Sigmoid colon (tissue), 3 donors: ENCODE results near the gene CELSR2.
A peak's percentile ranks its signal among the peaks of the same experiment; 100 is the strongest.

ENCODE experiments used
- CTCF ChIP-seq, 4 experiments: fragments of 450-650 bp in 3 of 4; fragments of 200-600 bp in 1 of 4; IDR thresholded peaks; one replicate each; pipeline ENCODE4 v1.5.1; 2016 to 2019; ENCODE audit warnings: antibody characterized with exemption in 4 of 4, mild to moderate bottlenecking in 3 of 4, moderate library complexity in 2 of 4
- POLR2A ChIP-seq, 2 donors: fragments of 450-650 bp; IDR thresholded peaks; one replicate each; pipeline ENCODE4 v1.6.1; 2016; ENCODE audit warnings: antibody characterized with exemption in 2 of 2, mild to moderate bottlenecking in 2 of 2, moderate library complexity in 2 of 2

GRCh38 chr1:109239409-109240068 lies 9.8 kb upstream of the CELSR2 start:
- no peak for TF ChIP-seq POLR2A (IDR thresholded peaks at IDR 0.05)
- TF ChIP-seq CTCF (IDR thresholded peaks at IDR 0.05) = peak in 3 of 4 experiments; percentile 30 to 37 (median 34)
